ENCODE results near the gene TMEM170A. TPM values are rescaled to one million over a fixed set of nuclear protein-coding genes. Genes with fewer than 3 reads are reported as not detected.
A peak's percentile ranks its signal among the peaks of the same experiment; 100 is the strongest.
"Not testable (repeated sequence)": the region's sequence is repeated elsewhere in the genome, so short reads cannot be mapped to it uniquely, and the experiment has no call there.

The TMEM170A gene
- total RNA-seq, 1 donor from 2014 or later, result 30.6 TPM

- no peak overlapping the region for H3K4me3 Mint-ChIP-seq (ENCODE audit: unreplicated experiment)
- peaks cover 3% of the 10 kb centered on the region for H3K4me1 Mint-ChIP-seq (ENCODE audit: low read depth, unreplicated experiment)
- H3K27me3 Mint-ChIP-seq (ENCODE audit: unreplicated experiment), result peaks cover 3% of the 10 kb centered on the region
Measured at GRCh38 chr16:75466760-75467159, 2.3 kb upstream of the TMEM170A start.

DNA sequence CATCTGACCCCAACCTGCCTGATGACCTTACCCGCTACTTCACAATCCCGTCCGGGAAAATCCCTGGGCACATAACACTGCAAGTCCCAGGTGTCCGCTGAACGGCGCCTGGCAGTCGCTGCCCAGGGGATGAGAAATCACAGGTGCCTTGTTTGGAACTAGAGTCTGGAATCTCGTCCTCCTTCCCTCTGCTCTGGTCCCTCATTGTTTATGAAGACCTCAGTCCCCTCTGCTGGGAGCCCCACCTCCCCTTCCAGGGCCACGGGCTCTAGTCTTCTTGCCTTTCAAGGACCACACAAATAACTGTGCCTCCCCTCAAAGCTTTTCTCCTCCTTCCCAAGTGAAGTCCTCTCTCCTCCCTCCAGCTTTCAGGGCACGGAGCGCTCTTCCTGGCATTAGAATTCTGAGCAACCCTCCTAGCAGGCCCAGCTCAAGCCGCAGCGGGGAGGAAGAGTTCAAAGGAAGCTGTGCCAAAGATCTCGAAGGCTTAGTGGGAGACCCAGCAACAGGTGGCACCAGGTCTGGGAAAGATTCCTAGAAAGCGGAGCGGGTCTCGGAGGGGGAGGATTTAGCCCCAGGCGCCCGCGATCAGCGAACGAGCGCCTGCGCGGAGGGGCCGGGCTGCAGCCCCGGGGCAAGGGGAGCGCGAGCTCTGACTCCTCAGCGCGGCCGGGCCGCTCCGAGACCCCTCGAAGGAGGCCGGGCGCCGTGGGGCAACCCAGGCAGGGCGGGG, 934 bp downstream of the TMEM170A start:
- not testable (repeated sequence) for H3K9me3 Mint-ChIP-seq (ENCODE audit: unreplicated experiment); H3K27me3 Mint-ChIP-seq (ENCODE audit: unreplicated experiment); H3K36me3 Mint-ChIP-seq (ENCODE audit: unreplicated experiment)
- peak; percentile 63 for DNase-seq
- Mint-ChIP-seq H3K4me1 (ENCODE audit: low read depth, unreplicated experiment) (peaks cover 13% of the 10 kb centered on the region), H3K27ac (ENCODE audit: unreplicated experiment) (peak overlapping the region; percentile 96), H3K4me3 (ENCODE audit: unreplicated experiment) (peak overlapping the region; percentile 98)

More at GRCh38 chr16:75466760-75467159, 2.3 kb upstream of the TMEM170A start:
- no peak overlapping the region for H3K27ac Mint-ChIP-seq (ENCODE audit: unreplicated experiment)
- no peaks in the 10 kb centered on the region for H3K36me3 Mint-ChIP-seq (ENCODE audit: unreplicated experiment)
- H3K9me3 Mint-ChIP-seq (ENCODE audit: unreplicated experiment), result peaks cover 4% of the 10 kb centered on the region
- TF ChIP-seq CTCF (IDR thresholded peaks at IDR 0.05; ENCODE audit: partially characterized antibody, unreplicated experiment), result no peak
- no peak for DNase-seq

GRCh38 chr16:75462806-75463205, 1.7 kb downstream of the TMEM170A start:
- H3K4me1 Mint-ChIP-seq (ENCODE audit: low read depth, unreplicated experiment), result peaks cover 13% of the 10 kb centered on the region
- DNase-seq, result no peak
- H3K36me3 Mint-ChIP-seq (ENCODE audit: unreplicated experiment), result no peaks in the 10 kb centered on the region
- peaks cover 3% of the 10 kb centered on the region for H3K27me3 Mint-ChIP-seq (ENCODE audit: unreplicated experiment)
- H3K9me3 Mint-ChIP-seq (ENCODE audit: unreplicated experiment), result peaks cover 6% of the 10 kb centered on the region
- no peak for TF ChIP-seq CTCF (IDR thresholded peaks at IDR 0.05; ENCODE audit: partially characterized antibody, unreplicated experiment)
- H3K4me3 Mint-ChIP-seq (ENCODE audit: unreplicated experiment), result peak overlapping the region; percentile 98
- H3K27ac Mint-ChIP-seq (ENCODE audit: unreplicated experiment), result peak overlapping the region; percentile 96

GRCh38 chr16:75461575-75461974, 2.9 kb downstream of the TMEM170A start:
- no peak for TF ChIP-seq CTCF (IDR thresholded peaks at IDR 0.05; ENCODE audit: partially characterized antibody, unreplicated experiment)
- H3K9me3 Mint-ChIP-seq (ENCODE audit: unreplicated experiment), result peaks cover 6% of the 10 kb centered on the region
- peaks cover 3% of the 10 kb centered on the region for H3K27me3 Mint-ChIP-seq (ENCODE audit: unreplicated experiment)
- peaks cover 16% of the 10 kb centered on the region for H3K4me1 Mint-ChIP-seq (ENCODE audit: low read depth, unreplicated experiment)
- no peak for DNase-seq
- H3K27ac Mint-ChIP-seq (ENCODE audit: unreplicated experiment), result no peak overlapping the region
- no peaks in the 10 kb centered on the region for H3K36me3 Mint-ChIP-seq (ENCODE audit: unreplicated experiment)
- no peak overlapping the region for H3K4me3 Mint-ChIP-seq (ENCODE audit: unreplicated experiment)

GRCh38 chr16:75460446-75460845, 4.0 kb downstream of the TMEM170A start:
- Mint-ChIP-seq H3K36me3 (ENCODE audit: unreplicated experiment) (no peaks in the 10 kb centered on the region), H3K4me1 (ENCODE audit: low read depth, unreplicated experiment) (peaks cover 19% of the 10 kb centered on the region), H3K27ac (ENCODE audit: unreplicated experiment) (peak overlapping the region; percentile 88), H3K9me3 (ENCODE audit: unreplicated experiment) (peaks cover 6% of the 10 kb centered on the region), H3K27me3 (ENCODE audit: unreplicated experiment) (peaks cover 3% of the 10 kb centered on the region), H3K4me3 (ENCODE audit: unreplicated experiment) (peak overlapping the region; percentile 67)
- no peak for TF ChIP-seq CTCF (IDR thresholded peaks at IDR 0.05; ENCODE audit: partially characterized antibody, unreplicated experiment)
- DNase-seq, result no peak
